T-helper 22 cell (primary cell): ENCODE measurements around the gene OLFML1.
A peak's percentile ranks its signal among the peaks of the same experiment; 100 is the strongest.

Source experiments
- DNase-seq: peaks from one replicate; pipeline ENCODE4 v3.0.0-alpha.2; 2020; ENCODE audit warnings: low read depth

OLFML1 gene

GRCh38 chr11:7485186-7486097 is at the start of gene OLFML1:
TSS of gene OLFML1 (plus strand) at chr11:7485506. CDS start at chr11:7485876, 370 bp downstream.
- DNase-seq = no peak

DNA sequence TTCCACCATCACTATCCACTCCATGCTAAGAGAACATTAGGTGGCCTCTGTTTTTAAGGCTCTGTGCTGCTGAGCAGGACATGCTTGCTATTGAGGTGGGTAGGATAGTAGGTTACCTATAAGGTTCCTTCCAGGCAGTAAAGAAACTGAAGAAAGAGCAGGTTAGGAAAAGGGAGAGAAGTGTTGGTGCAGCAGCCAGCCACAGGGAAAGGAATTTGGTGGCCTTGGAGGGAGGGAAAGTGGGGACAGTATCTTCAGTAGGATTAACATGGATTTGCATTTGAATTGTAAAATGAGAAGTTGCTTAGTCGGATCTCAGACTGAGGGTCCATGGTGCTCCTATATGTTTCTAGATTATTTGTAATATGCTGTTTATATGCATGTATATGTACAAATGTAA is 49.2 kb upstream of the OLFML1 start:
- no peak for DNase-seq

DNA sequence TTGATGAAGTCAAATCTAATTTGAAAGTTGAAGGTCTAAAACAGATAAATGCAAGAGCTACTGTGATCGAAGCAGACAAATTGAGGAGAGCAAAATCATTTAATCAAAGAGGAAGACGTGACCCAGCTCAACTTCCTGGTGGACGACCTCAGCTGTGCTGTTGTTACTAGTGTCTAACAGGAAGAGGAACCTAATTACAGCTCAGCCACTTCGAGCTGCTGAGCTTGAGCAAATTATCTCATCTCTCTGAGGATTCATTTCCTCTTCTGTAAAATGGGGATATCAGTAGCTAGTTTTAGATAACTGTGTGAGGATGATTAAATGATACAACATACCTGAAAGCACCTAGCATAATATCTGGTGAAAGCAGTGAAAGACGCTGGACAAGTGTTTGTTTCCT is 48.6 kb upstream of the OLFML1 start:
- no peak for DNase-seq

DNA sequence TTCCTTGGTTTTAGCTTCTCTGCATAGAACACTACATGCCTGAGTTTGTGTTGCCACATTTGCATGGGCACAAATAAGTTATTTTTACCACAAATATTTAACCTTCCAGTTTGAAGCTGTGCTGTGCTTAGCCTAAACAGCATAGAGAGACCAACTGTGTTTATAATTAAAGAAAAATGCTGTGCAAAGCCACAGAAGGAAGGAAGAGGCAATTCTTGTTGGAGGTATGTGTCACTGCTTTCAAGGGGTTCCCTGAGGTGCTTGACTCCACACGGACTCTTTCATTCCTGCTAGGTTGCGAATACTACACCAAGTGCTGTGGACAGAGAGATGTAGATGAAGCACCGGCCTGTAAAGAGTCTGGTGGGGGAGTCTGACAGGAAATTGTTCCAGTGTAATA is 47.6 kb upstream of the OLFML1 start:
- DNase-seq = no peak

DNA sequence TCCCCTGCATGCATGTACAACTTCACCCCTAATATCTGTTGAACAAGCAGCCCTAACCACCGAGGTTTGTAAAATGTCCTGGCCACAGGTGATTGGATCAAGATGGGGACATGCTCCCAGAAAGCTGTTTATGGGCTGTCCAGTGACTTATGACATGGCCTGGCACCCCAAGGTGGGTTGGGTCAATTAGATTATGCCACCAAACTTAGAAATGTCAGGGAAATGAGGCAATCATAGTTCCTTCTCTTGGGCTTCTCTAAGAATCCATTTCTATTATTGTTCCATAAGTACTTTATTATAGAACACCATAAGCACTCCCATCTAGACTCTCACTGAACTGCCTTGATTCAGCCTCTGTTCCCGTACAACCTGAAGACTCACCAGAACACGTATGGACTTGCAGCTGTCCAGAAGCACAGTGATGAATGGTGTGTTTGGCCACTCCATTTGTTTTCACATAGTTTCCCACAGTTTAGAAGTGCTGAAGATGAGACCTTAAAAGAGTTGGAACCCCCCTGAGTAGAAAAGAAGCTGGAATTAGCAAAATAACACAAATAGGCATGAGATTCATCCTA is 45.5 kb upstream of the OLFML1 start:
- no peak for DNase-seq

DNA sequence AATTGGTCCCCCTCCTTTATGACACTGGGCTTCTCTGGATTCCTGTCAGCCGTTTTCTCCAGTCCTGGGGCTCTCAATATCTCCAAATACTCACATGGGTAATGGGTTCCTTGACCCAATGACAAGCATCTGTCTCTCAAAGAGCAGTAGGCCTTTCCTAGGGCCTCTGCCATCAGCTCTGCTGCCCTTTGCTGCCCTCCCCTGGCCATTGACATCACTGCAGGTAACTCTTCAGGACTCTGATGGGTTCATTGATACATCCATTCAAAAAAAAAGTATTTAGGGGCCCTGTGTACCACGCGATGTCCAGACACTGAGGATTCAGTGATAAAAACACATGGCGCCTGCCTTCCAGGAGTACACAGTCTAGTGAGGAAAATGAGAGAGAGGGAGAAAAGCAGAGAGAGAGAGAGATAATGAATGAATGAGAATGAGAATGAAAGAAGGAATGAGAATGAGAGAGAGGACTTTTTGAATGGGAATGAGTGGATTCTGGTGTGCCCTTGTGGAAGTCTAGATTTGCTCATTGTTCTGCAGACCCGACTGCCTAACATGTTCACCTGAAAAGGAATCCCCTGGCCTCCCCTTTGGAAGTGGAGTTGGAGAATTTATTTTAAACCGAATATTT is 42.6 kb upstream of the OLFML1 start:
- DNase-seq = peak; percentile 18

DNA sequence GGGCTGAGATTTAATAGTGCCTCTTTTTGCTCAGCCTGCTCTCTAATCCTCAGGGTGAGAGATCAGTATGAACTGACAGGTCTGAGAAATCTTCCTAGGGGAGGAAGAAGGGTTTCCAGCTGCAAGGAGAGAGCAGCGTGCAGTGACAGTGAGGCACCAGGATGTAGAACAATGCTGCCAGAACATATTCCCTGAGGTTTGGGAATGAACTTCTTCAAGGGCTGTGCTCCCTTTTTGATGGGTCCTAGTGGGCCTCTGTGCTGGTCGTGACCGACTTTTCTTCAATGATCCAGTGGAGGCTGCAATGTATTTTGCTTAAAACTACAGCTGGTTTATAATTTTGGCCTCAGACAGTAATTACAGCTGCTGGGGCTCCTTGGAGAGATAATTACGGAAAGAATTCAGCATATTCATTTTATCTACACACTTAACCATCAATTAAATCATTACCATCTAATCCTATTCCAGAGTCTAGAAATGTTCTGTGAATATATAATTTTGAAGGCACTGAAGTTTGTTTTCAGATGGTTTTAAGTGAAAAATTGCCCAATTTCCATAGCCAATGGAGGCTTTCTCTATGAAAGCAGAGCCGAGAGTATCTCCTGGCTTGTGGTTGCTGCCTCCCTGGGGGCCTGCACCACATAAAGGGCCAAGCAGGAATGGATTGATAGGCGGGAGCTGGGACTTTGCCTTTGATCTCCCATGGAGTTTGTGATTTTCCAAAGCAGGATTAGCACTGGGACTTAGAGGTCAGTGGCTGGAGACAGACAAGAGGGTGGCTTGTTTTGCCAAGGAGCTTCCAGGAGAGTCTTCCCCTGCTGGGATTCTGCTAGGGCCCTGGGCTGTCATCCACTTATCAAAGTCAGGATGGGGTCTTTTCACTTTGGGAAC is 41.0 kb upstream of the OLFML1 start:
- no peak for DNase-seq

GRCh38 chr11:7445564-7445963 is 39.7 kb upstream of the OLFML1 start:
- no peak for DNase-seq

DNA sequence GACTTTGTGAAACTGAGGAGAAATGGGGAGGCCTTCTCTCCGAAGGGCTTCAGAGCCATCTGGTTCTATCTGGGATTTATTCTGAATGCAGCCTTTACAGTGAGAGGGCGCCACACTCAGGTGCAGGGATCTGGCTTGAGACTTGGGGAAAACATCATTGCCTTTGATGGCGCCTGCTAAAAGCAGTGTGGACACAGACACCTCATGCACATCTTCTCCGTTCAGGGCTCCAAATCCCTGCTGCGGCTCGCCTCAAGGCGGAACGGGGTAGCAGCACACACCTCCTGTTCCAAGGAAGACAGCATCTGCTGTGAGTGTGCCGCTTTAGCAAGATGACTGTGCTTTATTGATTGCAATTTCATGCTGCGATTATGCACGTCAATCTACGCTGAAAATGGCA is 37.1 kb upstream of the OLFML1 start:
- DNase-seq = no peak

DNA sequence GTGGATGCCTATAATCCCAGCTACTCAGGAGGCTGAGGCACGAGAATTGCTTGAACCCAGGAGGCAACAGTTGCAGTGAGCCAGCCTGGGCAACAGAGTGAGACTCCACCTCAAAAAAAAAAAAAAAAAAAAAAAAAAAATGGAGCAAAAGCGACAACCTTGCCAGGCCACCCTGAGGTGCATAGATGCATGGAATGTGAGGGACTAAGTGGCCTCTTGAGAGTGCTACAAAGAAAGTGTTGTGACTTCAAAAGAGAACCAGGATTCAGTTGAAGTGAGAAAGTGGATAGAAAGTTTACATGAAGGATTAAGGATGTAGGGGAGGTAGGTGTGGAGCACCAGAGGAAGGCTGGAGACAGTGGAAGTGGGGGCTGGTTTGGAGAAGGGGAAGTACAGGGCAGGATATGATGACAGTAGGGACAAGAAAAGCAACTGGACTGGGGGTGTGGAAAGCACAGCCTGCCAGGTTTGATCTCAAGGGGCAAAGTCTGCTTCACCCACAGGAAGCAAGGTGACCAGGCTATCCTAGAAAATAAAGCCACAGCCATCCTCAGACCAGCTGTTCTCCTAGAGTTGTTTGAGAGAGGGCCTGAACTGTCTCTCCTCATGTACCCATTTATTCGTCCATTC is 36.0 kb upstream of the OLFML1 start:
- DNase-seq = no peak

DNA sequence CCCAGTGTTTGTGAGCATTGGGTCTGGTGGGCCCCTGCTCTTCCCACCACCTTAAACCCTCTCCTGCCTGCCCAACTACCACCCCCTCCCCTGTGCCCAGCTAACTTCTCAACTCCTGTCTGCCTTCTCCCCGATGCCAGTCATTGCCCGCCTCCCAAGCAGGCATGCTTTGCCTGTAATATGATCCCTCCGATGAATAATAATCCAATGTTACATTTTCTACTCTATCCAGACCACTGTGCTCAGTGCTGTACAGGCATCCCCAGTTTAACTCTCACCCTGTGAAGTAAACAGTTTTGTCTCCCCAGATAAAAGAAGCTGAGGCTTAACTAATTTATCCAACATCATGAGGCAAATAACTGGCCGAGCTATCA is 35.5 kb upstream of the OLFML1 start:
- DNase-seq = no peak

GRCh38 chr11:7450836-7451235 is 34.5 kb upstream of the OLFML1 start:
- DNase-seq = no peak

GRCh38 chr11:7451520-7451919 is 33.8 kb upstream of the OLFML1 start:
- DNase-seq = no peak

GRCh38 chr11:7451952-7452494 is 33.3 kb upstream of the OLFML1 start:
- DNase-seq = no peak

DNA sequence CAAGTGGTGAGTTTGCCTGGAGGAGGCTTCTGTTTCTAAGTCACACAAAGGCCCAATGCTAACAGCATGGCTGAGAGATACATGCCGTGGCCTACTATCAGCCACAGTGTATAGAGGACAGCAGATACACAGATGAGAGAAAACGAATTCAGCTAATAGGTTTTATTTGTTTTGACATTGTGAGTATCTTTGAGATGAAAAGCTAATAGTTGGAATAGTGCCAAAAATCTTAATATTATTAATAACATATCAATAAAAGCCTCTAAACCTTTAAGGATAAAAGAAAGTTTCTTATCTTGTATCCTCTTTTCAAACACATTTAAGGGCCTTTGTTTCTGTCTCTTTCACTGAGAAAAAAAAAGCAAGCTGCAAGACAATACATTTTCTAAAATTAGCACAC is 30.5 kb upstream of the OLFML1 start:
- no peak for DNase-seq

DNA sequence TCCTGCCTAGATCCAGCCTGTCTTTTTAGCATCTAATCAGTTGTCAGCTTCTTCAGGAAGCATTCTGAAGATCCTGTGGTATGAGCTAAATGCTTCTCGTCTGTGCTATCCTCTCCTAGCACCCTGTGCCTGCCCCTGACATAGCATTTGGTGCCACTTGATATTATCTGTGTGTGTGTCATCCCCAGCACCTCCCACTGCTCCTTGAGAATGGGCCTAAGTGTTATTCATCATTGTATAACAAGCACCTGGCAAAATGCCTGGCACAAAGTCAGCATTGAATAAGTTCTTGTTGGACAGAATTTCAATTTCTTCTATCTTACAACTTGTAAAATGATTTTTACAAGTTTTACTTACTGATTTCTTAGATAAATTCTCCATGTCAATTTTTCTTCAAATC is 28.1 kb upstream of the OLFML1 start:
- DNase-seq = no peak

DNA sequence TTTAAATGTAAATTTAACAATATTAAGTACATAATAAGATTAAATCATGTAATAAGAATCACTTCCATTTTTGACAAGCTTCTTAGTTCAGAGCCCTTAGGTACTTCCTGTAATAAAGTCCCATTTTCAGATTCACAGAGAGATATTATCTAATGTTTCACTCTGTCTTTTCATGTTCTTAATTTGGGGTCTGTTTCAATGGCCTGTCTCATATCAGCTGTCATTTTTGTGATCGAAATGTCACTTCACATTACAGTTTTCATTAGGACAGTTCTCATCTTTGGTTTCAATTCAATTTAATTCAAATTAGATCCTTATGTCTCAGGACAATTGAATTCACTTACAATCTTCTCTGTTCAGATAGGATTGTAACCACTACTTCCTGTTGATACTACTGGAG is 22.6 kb upstream of the OLFML1 start:
- no peak for DNase-seq

GRCh38 chr11:7467652-7468051 is 17.7 kb upstream of the OLFML1 start:
- no peak for DNase-seq

DNA sequence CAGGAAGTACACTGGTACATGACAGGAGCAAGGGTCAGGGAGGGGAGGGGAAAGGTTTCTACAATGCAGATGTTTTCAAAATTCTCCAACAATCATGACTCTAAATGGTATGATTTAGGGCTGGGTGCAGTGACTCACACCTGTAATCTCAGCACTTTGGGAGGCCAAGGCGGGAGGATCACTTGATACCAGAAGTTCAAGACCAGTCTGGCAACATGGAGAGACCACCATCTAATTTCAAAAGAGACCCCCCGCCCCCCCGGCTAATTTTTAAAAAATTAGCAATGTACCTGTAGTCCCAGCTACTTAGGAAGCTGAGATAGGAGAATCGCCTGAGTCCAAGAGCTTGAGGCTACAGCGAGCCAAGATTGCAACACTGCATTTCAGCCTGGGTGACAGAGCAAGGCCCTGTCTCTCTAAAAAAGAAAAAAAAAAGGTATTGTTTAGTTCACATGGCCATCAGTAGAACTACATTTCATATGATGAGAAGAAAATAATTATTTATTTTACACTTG is 15.9 kb upstream of the OLFML1 start:
- no peak for DNase-seq

DNA sequence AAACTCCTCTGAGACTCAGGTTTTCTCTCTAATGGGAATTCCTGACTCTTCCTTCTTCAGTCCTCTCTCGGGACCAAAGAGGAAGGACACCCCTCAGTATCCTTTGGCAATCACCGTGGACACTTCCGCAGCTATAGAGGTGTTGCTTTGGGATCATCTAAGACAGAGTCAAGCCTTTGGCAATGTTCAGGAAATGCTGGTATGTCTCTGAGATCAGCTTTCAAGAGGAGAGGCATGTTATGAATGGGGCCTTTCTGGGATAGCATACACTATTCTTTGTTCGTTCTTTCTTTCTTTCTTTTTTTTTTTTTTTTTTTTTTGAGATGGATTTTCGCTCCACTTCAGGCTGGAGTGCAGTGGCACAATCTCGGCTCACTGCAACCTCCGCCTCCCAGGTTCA is 14.2 kb upstream of the OLFML1 start:
- DNase-seq = no peak

GRCh38 chr11:7473717-7474116 is 11.6 kb upstream of the OLFML1 start:
- no peak for DNase-seq
